ENCODE measurements around the gene ITGA11. TPM values are rescaled to one million over a fixed set of nuclear protein-coding genes. Genes with fewer than 3 reads are reported as not detected.

The ITGA11 gene
- total RNA-seq, 1 donor from 2014 or later: 0.53 TPM

GRCh38 chr15:68417897-68418296, 14.1 kb downstream of the ITGA11 start:
- FAIRE-seq (no peak), DNase-seq (ENCODE audit: low read depth) (no peak)
- Histone ChIP-seq H3K36me3 (ENCODE audit: control insufficient read depth, insufficient read depth, low read length) (no peaks in the 10 kb centered on the region), H3K4me3 (ENCODE audit: low read depth, low read length) (no peak overlapping the region), H3K27me3 (ENCODE audit: control insufficient read depth, insufficient read depth, low read length) (peaks cover 1% of the 10 kb centered on the region)
- TF ChIP-seq CTCF (IDR thresholded peaks at IDR 0.05; ENCODE audit: insufficient read depth, low read length, severe bottlenecking): no peak

GRCh38 chr15:68417051-68417450, 14.9 kb downstream of the ITGA11 start:
- Histone ChIP-seq H3K27me3 (ENCODE audit: control insufficient read depth, insufficient read depth, low read length) (no peaks in the 10 kb centered on the region), H3K4me3 (ENCODE audit: low read depth, low read length) (no peak overlapping the region), H3K36me3 (ENCODE audit: control insufficient read depth, insufficient read depth, low read length) (no peaks in the 10 kb centered on the region)
- FAIRE-seq: peak; percentile 87
- DNase-seq (ENCODE audit: low read depth): no peak
- no peak for TF ChIP-seq CTCF (IDR thresholded peaks at IDR 0.05; ENCODE audit: insufficient read depth, low read length, severe bottlenecking)

GRCh38 chr15:68416158-68416535, 15.8 kb downstream of the ITGA11 start:
- Histone ChIP-seq H3K36me3 (ENCODE audit: control insufficient read depth, insufficient read depth, low read length) (no peaks in the 10 kb centered on the region), H3K27me3 (ENCODE audit: control insufficient read depth, insufficient read depth, low read length) (no peaks in the 10 kb centered on the region), H3K4me3 (ENCODE audit: low read depth, low read length) (no peak overlapping the region)
- FAIRE-seq: no peak
- no peak for TF ChIP-seq CTCF (IDR thresholded peaks at IDR 0.05; ENCODE audit: insufficient read depth, low read length, severe bottlenecking)
- DNase-seq (ENCODE audit: low read depth): no peak

GRCh38 chr15:68415501-68416157, 16.3 kb downstream of the ITGA11 start:
- no peak for FAIRE-seq
- H3K4me3 ChIP-seq (ENCODE audit: low read depth, low read length): no peak overlapping the region
- TF ChIP-seq CTCF (IDR thresholded peaks at IDR 0.05; ENCODE audit: insufficient read depth, low read length, severe bottlenecking): no peak
- no peak for DNase-seq (ENCODE audit: low read depth)
- H3K36me3 ChIP-seq (ENCODE audit: control insufficient read depth, insufficient read depth, low read length): no peaks in the 10 kb centered on the region
- no peaks in the 10 kb centered on the region for H3K27me3 ChIP-seq (ENCODE audit: control insufficient read depth, insufficient read depth, low read length)

- no peak for TF ChIP-seq CTCF (IDR thresholded peaks at IDR 0.05; ENCODE audit: insufficient read depth, low read length, severe bottlenecking)
- no peaks in the 10 kb centered on the region for H3K36me3 ChIP-seq (ENCODE audit: control insufficient read depth, insufficient read depth, low read length)
- H3K4me3 ChIP-seq (ENCODE audit: low read depth, low read length): no peak overlapping the region
- H3K27me3 ChIP-seq (ENCODE audit: control insufficient read depth, insufficient read depth, low read length): no peaks in the 10 kb centered on the region
- FAIRE-seq: no peak
- no peak for DNase-seq (ENCODE audit: low read depth)
These were observed 16.9 kb downstream of the ITGA11 start for GRCh38 chr15:68415061-68415460.

GRCh38 chr15:68414591-68414990, 17.4 kb downstream of the ITGA11 start:
- no peaks in the 10 kb centered on the region for H3K36me3 ChIP-seq (ENCODE audit: control insufficient read depth, insufficient read depth, low read length)
- H3K4me3 ChIP-seq (ENCODE audit: low read depth, low read length): no peak overlapping the region
- no peak for TF ChIP-seq CTCF (IDR thresholded peaks at IDR 0.05; ENCODE audit: insufficient read depth, low read length, severe bottlenecking)
- no peaks in the 10 kb centered on the region for H3K27me3 ChIP-seq (ENCODE audit: control insufficient read depth, insufficient read depth, low read length)
- no peak for FAIRE-seq
- no peak for DNase-seq (ENCODE audit: low read depth)
